Gastrocnemius medialis (tissue), 4 donors: ENCODE results near the gene TCERG1L.

Experiments
- POLR2A ChIP-seq, 2 donors: fragments of 450-650 bp; IDR thresholded peaks; one replicate each; pipeline ENCODE4 v1.6.1; 2017; ENCODE audit warnings: antibody characterized with exemption in 2 of 2, mild to moderate bottlenecking in 2 of 2, moderate library complexity in 2 of 2
- TF ChIP-seq, protein P1 (sequence below), 5 experiments: fragments of 450-650 bp in 3 of 5; fragments of 200-600 bp in 2 of 5; sonication (generic) in 2 of 5; IDR thresholded peaks in 4 of 5; conservative IDR thresholded peaks in 1 of 5; 1 replicate in 4 of 5; 2 replicates in 1 of 5; pipeline ENCODE4 v1.5.1; 2016 to 2019; ENCODE audit warnings: antibody characterized with exemption in 5 of 5, mild to moderate bottlenecking in 3 of 5, moderate library complexity in 3 of 5

DNA sequence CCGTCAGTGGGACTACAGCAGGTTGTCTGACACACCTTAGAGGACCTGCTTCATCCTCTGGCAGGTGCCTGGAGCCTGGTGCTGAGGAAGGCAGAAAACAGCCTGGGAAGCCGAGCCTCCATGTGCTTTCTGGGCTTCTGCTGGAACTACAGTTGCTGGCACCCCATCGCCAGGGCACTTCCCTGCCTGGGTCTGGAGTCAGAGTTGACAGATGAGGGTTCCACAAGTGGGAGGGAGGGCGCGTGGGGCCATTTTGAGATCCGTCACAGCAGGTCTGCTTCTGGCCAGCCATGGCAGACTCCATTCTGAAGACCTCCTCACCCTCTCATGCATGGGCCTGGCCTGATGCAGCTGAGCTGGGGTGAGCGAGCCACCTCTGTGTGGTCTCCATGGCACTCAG is 33.2 kb upstream of the TCERG1L start:
- TF ChIP-seq, protein P1, sequence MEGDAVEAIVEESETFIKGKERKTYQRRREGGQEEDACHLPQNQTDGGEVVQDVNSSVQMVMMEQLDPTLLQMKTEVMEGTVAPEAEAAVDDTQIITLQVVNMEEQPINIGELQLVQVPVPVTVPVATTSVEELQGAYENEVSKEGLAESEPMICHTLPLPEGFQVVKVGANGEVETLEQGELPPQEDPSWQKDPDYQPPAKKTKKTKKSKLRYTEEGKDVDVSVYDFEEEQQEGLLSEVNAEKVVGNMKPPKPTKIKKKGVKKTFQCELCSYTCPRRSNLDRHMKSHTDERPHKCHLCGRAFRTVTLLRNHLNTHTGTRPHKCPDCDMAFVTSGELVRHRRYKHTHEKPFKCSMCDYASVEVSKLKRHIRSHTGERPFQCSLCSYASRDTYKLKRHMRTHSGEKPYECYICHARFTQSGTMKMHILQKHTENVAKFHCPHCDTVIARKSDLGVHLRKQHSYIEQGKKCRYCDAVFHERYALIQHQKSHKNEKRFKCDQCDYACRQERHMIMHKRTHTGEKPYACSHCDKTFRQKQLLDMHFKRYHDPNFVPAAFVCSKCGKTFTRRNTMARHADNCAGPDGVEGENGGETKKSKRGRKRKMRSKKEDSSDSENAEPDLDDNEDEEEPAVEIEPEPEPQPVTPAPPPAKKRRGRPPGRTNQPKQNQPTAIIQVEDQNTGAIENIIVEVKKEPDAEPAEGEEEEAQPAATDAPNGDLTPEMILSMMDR (IDR thresholded peaks at IDR 0.05 in 4 of 5, conservative IDR thresholded peaks at IDR 0.05 in 1 of 5): no peak
- TF ChIP-seq POLR2A (IDR thresholded peaks at IDR 0.05): no peak
